VCaP (cell line): ENCODE measurements around the gene GALNT18.

ENCODE experiments used
- H3K27ac ChIP-seq: fragments of 450-650 bp; 2 replicates; pipeline ENCODE4 v1.5.1; 2017
- CTCF ChIP-seq: fragments of 450-650 bp; conservative IDR thresholded peaks from 2 replicates; pipeline ENCODE4 v1.5.1; 2017; ENCODE audit warnings: mild to moderate bottlenecking, moderate library complexity

The GALNT18 gene

GRCh38 chr11:11663907-11664306, 42.1 kb upstream of the GALNT18 start:
- no peak overlapping the region for H3K27ac ChIP-seq
- TF ChIP-seq CTCF: no peak

GRCh38 chr11:11662578-11662977, 40.8 kb upstream of the GALNT18 start:
- no peak for TF ChIP-seq CTCF
- no peak overlapping the region for H3K27ac ChIP-seq

- H3K27ac ChIP-seq: no peak overlapping the region
- no peak for TF ChIP-seq CTCF
These were observed 39.7 kb upstream of the GALNT18 start for GRCh38 chr11:11661326-11662040.

- no peak overlapping the region for H3K27ac ChIP-seq
- TF ChIP-seq CTCF: no peak
These were observed 38.5 kb upstream of the GALNT18 start for GRCh38 chr11:11660363-11660740.

- TF ChIP-seq CTCF: no peak
- H3K27ac ChIP-seq: no peak overlapping the region
These were observed 38.0 kb upstream of the GALNT18 start for GRCh38 chr11:11659567-11660362.

- no peak overlapping the region for H3K27ac ChIP-seq
- no peak for TF ChIP-seq CTCF
These were observed 35.6 kb upstream of the GALNT18 start for GRCh38 chr11:11657218-11657955.

GRCh38 chr11:11641581-11641980, 19.8 kb upstream of the GALNT18 start:
- no peak for TF ChIP-seq CTCF
- no peak overlapping the region for H3K27ac ChIP-seq
